Stimulated activated effector memory CD8-positive, alpha-beta T cell treated with anti-CD3 and anti-CD28 coated beads, Interleukin-12 subunit alpha, Interleukin-12 subunit beta, amount 100 ng/mL, for 72 hours (primary cell): Measurements from ENCODE around the gene DUSP16.

Source experiments
- ATAC-seq: fragments of 150-1000 bp; cut with Tn5 transposase; 2 replicates; pipeline ENCODE4 v1.10.0; 2021
- DNase-seq, 2 donors: peaks; one replicate each; pipeline ENCODE4 v3.0.0; 2021 to 2022; ENCODE audit warnings: low spot score in 2 of 2
- H3K27ac Mint-ChIP-seq: one replicate; pipeline ENCODE4 v1.8.0; 2022; ENCODE audit warnings: mild to moderate bottlenecking, mixed read lengths
- H3K36me3 Mint-ChIP-seq: one replicate; pipeline ENCODE4 v1.8.0; 2022; ENCODE audit warnings: mild to moderate bottlenecking, mixed read lengths
- H3K4me1 Mint-ChIP-seq: one replicate; pipeline ENCODE4 v1.8.0; 2022; ENCODE audit warnings: mixed read lengths
- H3K4me3 Mint-ChIP-seq: one replicate; pipeline ENCODE4 v1.8.0; 2022; ENCODE audit warnings: mild to moderate bottlenecking, mixed read lengths
- H3K9me3 Mint-ChIP-seq: one replicate; pipeline ENCODE4 v1.8.0; 2022; ENCODE audit warnings: mixed read lengths

The DUSP16 gene

DNA sequence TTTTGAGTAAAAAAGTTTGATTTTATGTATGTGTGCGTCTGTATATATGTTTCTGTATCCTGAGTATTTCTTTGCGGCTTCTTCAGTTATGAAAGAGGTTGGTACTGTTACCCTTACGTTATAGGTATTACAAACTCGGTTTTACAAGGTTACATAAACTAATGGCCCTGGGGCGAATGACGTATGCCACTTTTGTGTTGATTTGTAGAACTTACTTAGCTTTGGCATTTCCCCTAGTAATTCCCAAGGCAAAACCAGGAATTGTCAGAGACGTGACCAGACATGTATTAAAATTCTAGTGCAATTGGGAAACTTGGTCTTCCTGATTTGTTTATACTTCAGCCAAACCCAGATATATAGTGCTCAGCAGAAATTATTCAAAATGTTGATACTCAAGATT lies 93.3 kb downstream of the DUSP16 start:
- H3K4me3 Mint-ChIP-seq, result no peak overlapping the region
- H3K4me1 Mint-ChIP-seq, result peaks cover 77% of the 10 kb centered on the region
- DNase-seq (no peak), ATAC-seq (no peak)
- H3K36me3 Mint-ChIP-seq, result peaks cover 84% of the 10 kb centered on the region
- H3K9me3 Mint-ChIP-seq, result no peaks in the 10 kb centered on the region
- peak overlapping the region; percentile 94 for H3K27ac Mint-ChIP-seq

GRCh38 chr12:12468575-12468974 lies 94.1 kb downstream of the DUSP16 start:
- DNase-seq, result no peak
- peak overlapping the region; percentile 94 for H3K27ac Mint-ChIP-seq
- H3K4me1 Mint-ChIP-seq, result peaks cover 76% of the 10 kb centered on the region
- ATAC-seq, result peak; percentile 6
- H3K9me3 Mint-ChIP-seq, result no peaks in the 10 kb centered on the region
- peaks cover 83% of the 10 kb centered on the region for H3K36me3 Mint-ChIP-seq
- H3K4me3 Mint-ChIP-seq, result peak overlapping the region; percentile 63

- ATAC-seq, result peak; percentile 60
- peak overlapping the region; percentile 63 for H3K4me3 Mint-ChIP-seq
- no peaks in the 10 kb centered on the region for H3K9me3 Mint-ChIP-seq
- H3K4me1 Mint-ChIP-seq, result peaks cover 76% of the 10 kb centered on the region
- H3K36me3 Mint-ChIP-seq, result peaks cover 75% of the 10 kb centered on the region
- no peak for DNase-seq
- H3K27ac Mint-ChIP-seq, result peak overlapping the region; percentile 94
Measured at GRCh38 chr12:12467688-12468261, 94.9 kb downstream of the DUSP16 start.

DNA sequence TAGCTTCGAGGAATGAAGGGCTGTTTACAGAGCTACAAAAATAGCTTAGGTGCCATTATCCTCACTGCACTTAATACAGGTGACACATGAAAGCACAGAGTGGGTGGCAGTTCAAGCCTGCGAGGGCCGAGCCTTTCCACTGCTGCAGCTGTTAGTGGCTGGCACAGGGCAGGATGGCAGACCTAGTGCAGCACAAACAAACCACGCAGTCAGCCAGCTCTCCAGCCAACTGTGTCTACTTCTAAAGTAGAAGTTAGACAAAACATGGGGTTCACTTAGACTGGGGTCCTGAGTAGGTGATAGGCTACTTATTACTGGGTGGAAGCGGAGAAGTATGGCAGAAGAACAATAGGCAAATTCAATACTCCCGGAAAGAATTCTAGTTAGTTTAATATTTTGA lies 95.4 kb downstream of the DUSP16 start:
- peak overlapping the region; percentile 94 for H3K27ac Mint-ChIP-seq
- ATAC-seq (peak; percentile 76), DNase-seq (no peak)
- H3K4me3 Mint-ChIP-seq, result peak overlapping the region; percentile 63
- H3K36me3 Mint-ChIP-seq, result peaks cover 75% of the 10 kb centered on the region
- H3K9me3 Mint-ChIP-seq, result no peaks in the 10 kb centered on the region
- H3K4me1 Mint-ChIP-seq, result peaks cover 80% of the 10 kb centered on the region

GRCh38 chr12:12466157-12466556 lies 96.5 kb downstream of the DUSP16 start:
- Mint-ChIP-seq H3K27ac (peak overlapping the region; percentile 94), H3K36me3 (peaks cover 67% of the 10 kb centered on the region), H3K4me1 (peaks cover 90% of the 10 kb centered on the region), H3K4me3 (peak overlapping the region; percentile 63), H3K9me3 (no peaks in the 10 kb centered on the region)
- ATAC-seq, result peak; percentile 27
- DNase-seq, result no peak

GRCh38 chr12:12465522-12465921 lies 97.1 kb downstream of the DUSP16 start:
- H3K4me3 Mint-ChIP-seq, result no peak overlapping the region
- ATAC-seq (no peak), DNase-seq (no peak)
- H3K27ac Mint-ChIP-seq, result peak overlapping the region; percentile 94
- no peaks in the 10 kb centered on the region for H3K9me3 Mint-ChIP-seq
- H3K4me1 Mint-ChIP-seq, result peaks cover 90% of the 10 kb centered on the region
- peaks cover 61% of the 10 kb centered on the region for H3K36me3 Mint-ChIP-seq

DNA sequence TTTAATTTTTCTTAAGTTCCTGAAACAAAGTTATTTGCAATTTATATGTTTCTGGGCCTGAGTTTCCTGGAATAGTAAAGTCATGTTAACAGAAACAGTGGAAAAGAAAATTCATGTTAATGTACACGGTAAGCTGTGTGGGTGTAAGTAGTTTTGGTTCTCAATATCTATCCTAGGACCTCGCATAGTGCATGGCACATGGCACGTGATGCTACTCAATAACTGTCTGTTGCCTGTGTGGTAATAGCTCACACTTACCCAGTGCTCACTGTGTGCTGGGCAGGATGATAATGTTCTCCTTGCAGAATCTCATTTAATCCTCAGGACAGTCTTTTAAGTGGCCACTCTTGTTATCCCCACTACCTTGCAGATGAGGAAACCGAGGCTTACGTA lies 100.7 kb downstream of the DUSP16 start:
- peak overlapping the region; percentile 57 for H3K4me3 Mint-ChIP-seq
- DNase-seq (no peak), ATAC-seq (peak; percentile 89)
- peak overlapping the region; percentile 92 for H3K27ac Mint-ChIP-seq
- H3K36me3 Mint-ChIP-seq, result peaks cover 36% of the 10 kb centered on the region
- peaks cover 83% of the 10 kb centered on the region for H3K4me1 Mint-ChIP-seq
- no peaks in the 10 kb centered on the region for H3K9me3 Mint-ChIP-seq

DNA sequence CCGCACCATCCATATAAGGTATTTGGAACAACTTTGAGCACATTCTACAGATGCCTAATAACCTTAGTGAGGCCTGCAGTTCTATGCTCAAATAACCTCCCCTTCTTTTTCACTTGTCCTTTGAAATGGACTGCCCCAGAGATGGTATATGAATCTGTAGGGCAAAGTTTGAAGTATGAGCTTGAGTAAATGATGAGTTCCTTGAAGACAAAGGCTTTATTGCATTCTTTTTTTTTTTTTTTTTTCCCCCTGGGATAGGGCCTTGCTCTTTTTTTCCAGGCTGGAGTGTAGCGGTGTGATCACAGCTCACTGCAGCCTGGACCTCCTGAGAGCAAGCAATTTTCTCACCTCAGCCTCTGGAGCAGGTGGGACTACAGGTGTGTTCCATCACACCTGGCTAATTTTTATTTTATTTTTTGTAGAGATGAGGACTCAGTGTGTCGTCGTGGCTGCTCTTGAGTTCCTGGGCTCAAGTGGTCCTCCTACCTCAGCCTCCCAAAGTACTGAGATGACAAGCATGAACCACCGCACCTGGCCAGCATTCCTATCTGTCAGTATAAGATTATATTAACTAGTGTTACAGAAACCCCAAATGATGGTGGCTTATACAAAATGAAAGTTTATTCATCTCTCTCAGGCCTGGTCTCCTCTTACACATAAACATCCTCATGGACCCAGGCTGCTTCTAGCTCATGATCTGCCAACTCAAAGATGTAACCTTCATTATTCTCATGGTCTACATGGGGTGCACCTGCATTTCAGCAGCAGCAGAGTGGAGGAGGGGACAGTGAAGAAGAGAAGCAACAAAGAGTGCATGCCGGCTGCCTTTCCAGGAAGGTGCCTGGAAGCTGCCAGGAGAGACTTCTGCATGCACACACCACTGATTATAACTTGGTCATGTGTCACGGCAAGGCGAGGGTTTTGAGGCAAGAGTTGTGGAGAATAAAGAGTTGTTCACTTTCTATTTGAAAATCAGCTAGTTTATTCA lies 101.4 kb downstream of the DUSP16 start:
- Mint-ChIP-seq H3K27ac (peak overlapping the region; percentile 92), H3K4me1 (peaks cover 78% of the 10 kb centered on the region), H3K36me3 (peaks cover 29% of the 10 kb centered on the region), H3K9me3 (no peaks in the 10 kb centered on the region), H3K4me3 (peak overlapping the region; percentile 57)
- DNase-seq (peak in 1 of 2 donors; percentile 75), ATAC-seq (peak; percentile 83)

GRCh38 chr12:12456637-12457036 lies 106.0 kb downstream of the DUSP16 start:
- peaks cover 53% of the 10 kb centered on the region for H3K4me1 Mint-ChIP-seq
- ATAC-seq (peak; percentile 83), DNase-seq (no peak)
- H3K4me3 Mint-ChIP-seq, result peak overlapping the region; percentile 58
- peaks cover 7% of the 10 kb centered on the region for H3K36me3 Mint-ChIP-seq
- H3K9me3 Mint-ChIP-seq, result no peaks in the 10 kb centered on the region
- peak overlapping the region; percentile 90 for H3K27ac Mint-ChIP-seq

GRCh38 chr12:12454315-12454714 lies 108.3 kb downstream of the DUSP16 start:
- Mint-ChIP-seq H3K4me1 (peaks cover 34% of the 10 kb centered on the region), H3K36me3 (peaks cover 7% of the 10 kb centered on the region)
- no peak for DNase-seq

GRCh38 chr12:12453635-12454034 lies 109.0 kb downstream of the DUSP16 start:
- H3K36me3 Mint-ChIP-seq, result peaks cover 7% of the 10 kb centered on the region
- ATAC-seq (no peak), DNase-seq (no peak)
- H3K4me1 Mint-ChIP-seq, result peaks cover 33% of the 10 kb centered on the region
- no peaks in the 10 kb centered on the region for H3K9me3 Mint-ChIP-seq
- no peak overlapping the region for H3K27ac Mint-ChIP-seq
- no peak overlapping the region for H3K4me3 Mint-ChIP-seq

More at GRCh38 chr12:12454315-12454714, 108.3 kb downstream of the DUSP16 start:
- Mint-ChIP-seq H3K4me3 (no peak overlapping the region), H3K9me3 (no peaks in the 10 kb centered on the region), H3K27ac (no peak overlapping the region)
- no peak for ATAC-seq

DNA sequence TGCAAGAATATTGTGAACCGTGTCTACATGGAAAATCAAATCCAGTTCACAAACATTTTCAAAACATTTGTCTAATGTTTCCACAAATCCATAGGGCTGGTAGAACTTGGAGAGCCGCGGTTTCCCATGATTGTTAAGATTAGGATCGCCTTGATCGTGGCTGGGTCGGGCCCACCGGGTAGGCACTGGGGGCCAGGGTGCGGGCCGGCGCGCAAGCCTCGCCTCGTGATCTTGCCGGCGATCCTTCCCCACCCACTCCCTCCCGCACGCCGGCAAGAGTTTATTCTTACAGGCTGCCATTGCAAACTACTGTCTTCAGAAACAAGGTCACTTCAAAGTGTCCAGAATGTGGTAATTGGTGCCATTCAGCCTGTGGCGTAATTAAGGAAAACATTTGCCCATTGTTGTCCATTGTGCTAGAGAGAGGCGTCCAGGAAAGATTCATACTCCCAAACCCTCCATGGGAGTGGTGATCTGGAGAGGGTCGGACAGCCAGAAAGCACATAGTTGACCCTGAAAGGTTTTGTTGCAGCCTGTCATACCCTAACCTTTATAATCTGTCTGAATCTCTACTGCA lies 110.2 kb downstream of the DUSP16 start:
- H3K4me3 Mint-ChIP-seq, result no peak overlapping the region
- ATAC-seq, result no peak
- H3K36me3 Mint-ChIP-seq, result no peaks in the 10 kb centered on the region
- DNase-seq, result no peak
- H3K4me1 Mint-ChIP-seq, result peaks cover 25% of the 10 kb centered on the region
- no peak overlapping the region for H3K27ac Mint-ChIP-seq
- no peaks in the 10 kb centered on the region for H3K9me3 Mint-ChIP-seq

DNA sequence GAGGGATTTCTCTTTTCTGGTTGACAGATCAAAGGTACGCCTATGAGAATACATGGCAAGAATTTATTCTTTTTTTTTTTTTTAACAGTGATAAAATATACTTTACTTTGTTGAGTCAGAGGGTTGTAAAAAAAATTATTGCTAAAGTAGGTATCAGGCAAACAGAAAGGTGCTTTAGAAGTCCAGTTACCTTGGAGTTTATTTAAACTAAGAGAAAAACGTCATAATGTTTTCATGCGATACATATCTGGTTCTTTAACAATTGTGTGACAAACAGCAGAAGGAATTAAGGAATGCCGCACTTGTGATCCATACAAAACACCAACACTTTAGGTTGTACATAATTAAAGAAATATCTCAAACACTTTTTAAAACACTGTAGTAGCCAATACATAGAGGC lies 111.6 kb downstream of the DUSP16 start:
- no peak overlapping the region for H3K27ac Mint-ChIP-seq
- ATAC-seq, result no peak

GRCh38 chr12:12450043-12450471 lies 112.6 kb downstream of the DUSP16 start:
- no peak for DNase-seq
- Mint-ChIP-seq H3K27ac (no peak overlapping the region), H3K36me3 (peaks cover 9% of the 10 kb centered on the region), H3K9me3 (no peaks in the 10 kb centered on the region), H3K4me1 (peaks cover 25% of the 10 kb centered on the region), H3K4me3 (no peak overlapping the region)
- ATAC-seq, result no peak

More for the DNA sequence above, 111.6 kb downstream of the DUSP16 start:
- no peaks in the 10 kb centered on the region for H3K9me3 Mint-ChIP-seq
- H3K4me3 Mint-ChIP-seq, result no peak overlapping the region
- peaks cover under 1% of the 10 kb centered on the region for H3K36me3 Mint-ChIP-seq
- peaks cover 25% of the 10 kb centered on the region for H3K4me1 Mint-ChIP-seq
- DNase-seq, result no peak

DNA sequence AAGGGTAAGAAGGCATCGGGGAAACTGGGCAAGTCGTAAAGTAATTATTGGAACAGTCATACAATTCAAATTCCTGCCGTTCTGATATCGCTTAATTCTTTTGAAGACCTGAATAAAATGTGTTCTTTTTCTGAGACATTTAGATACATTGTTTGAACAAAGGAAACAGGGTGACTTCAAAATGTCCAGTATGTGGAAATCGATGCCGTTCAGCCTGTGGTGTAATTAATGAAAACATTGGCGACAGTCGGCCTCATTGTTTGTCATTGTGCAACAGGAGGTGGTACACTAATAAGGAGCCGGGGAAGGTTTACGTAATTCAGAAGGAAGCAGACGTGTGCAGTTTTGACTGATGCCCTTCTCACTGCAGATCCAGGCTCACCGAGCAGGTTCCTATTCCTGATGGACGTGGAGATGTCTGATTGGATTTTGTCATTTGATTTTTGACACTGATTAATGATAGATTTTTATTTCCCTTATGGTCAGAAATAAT lies 113.1 kb downstream of the DUSP16 start:
- ATAC-seq (no peak), DNase-seq (no peak)
- Mint-ChIP-seq H3K36me3 (peaks cover 12% of the 10 kb centered on the region), H3K9me3 (no peaks in the 10 kb centered on the region), H3K27ac (no peak overlapping the region), H3K4me1 (peaks cover 25% of the 10 kb centered on the region), H3K4me3 (no peak overlapping the region)
